ENCODE results near the gene PTGER2. TPM values are rescaled to one million over a fixed set of nuclear protein-coding genes. Genes with fewer than 3 reads are reported as not detected.

Gene PTGER2
- total RNA-seq, 1 experiment from 2014 or later, result 0.41 TPM

- Histone ChIP-seq H3K36me3 (ENCODE audit: control insufficient read depth, insufficient read depth, low read length) (no peaks in the 10 kb centered on the region), H3K27me3 (ENCODE audit: control insufficient read depth, insufficient read depth, low read length) (no peaks in the 10 kb centered on the region), H3K27ac (ENCODE audit: low read length) (no peak overlapping the region), H3K9me3 (ENCODE audit: control insufficient read depth, insufficient read depth, low read depth, low read length) (no peaks in the 10 kb centered on the region), H3K4me1 (ENCODE audit: control insufficient read depth, insufficient read depth, low read length) (no peaks in the 10 kb centered on the region), H3K4me3 (ENCODE audit: low read depth in 2 of 2, low read length in 2 of 2) (no peak overlapping the region)
- ChIA-PET CTCF (no interaction called here), POLR2A (no interaction called here)
- DNase-seq (ENCODE audit: low read depth, low spot score), result no peak
- no TSS peak for BruUV-seq (replicated peaks)
- in situ Hi-C loops (cut with HindIII; ENCODE audit: low pct_unique_long_range_greater_than_20kb, low sequenced_read_pairs) (no loop called here), intact Hi-C loops (cut with micrococcal nuclease; ENCODE audit: unreplicated experiment) (no loop called here)
- TF ChIP-seq POLR2AphosphoS5 (IDR thresholded peaks at IDR 0.05; ENCODE audit: low read depth, low read length) (no peak), SIN3A (IDR thresholded peaks at IDR 0.05; ENCODE audit: borderline replicate concordance, insufficient read depth, low read depth, low read length) (no peak), TCF7L2 (IDR thresholded peaks at IDR 0.05; ENCODE audit: low read depth, low read length) (no peak), REST (IDR thresholded peaks at IDR 0.05; ENCODE audit: insufficient read depth in 1 of 2, low read depth in 2 of 2, low read length in 1 of 2) (no peak), CTCF (IDR thresholded peaks at IDR 0.05) (no peak)
- ATAC-seq, result no peak
These were observed 9.7 kb upstream of the PTGER2 start for GRCh38 chr14:52304248-52304904.

GRCh38 chr14:52305014-52305413, 9.1 kb upstream of the PTGER2 start:
- CTCF ChIA-PET, result no interaction called here
- in situ Hi-C loops (cut with HindIII; ENCODE audit: low pct_unique_long_range_greater_than_20kb, low sequenced_read_pairs), result no loop called here
- TF ChIP-seq REST (IDR thresholded peaks at IDR 0.05; ENCODE audit: insufficient read depth in 1 of 2, low read depth in 2 of 2, low read length in 1 of 2) (no peak), POLR2AphosphoS5 (IDR thresholded peaks at IDR 0.05; ENCODE audit: low read depth, low read length) (no peak), CTCF (IDR thresholded peaks at IDR 0.05) (no peak), SIN3A (IDR thresholded peaks at IDR 0.05; ENCODE audit: borderline replicate concordance, insufficient read depth, low read depth, low read length) (no peak), TCF7L2 (IDR thresholded peaks at IDR 0.05; ENCODE audit: low read depth, low read length) (no peak)

More at GRCh38 chr14:52305014-52305413, 9.1 kb upstream of the PTGER2 start:
- no peaks in the 10 kb centered on the region for H3K9me3 ChIP-seq (ENCODE audit: control insufficient read depth, insufficient read depth, low read depth, low read length)
- H3K4me1 ChIP-seq (ENCODE audit: control insufficient read depth, insufficient read depth, low read length), result no peaks in the 10 kb centered on the region
- H3K4me3 ChIP-seq (ENCODE audit: low read depth in 2 of 2, low read length in 2 of 2), result no peak overlapping the region
- H3K27ac ChIP-seq (ENCODE audit: low read length), result no peak overlapping the region
- ATAC-seq, result no peak
- intact Hi-C loops (cut with micrococcal nuclease; ENCODE audit: unreplicated experiment), result no loop called here
- H3K27me3 ChIP-seq (ENCODE audit: control insufficient read depth, insufficient read depth, low read length), result no peaks in the 10 kb centered on the region
- POLR2A ChIA-PET, result no interaction called here
- no peak for DNase-seq (ENCODE audit: low read depth, low spot score)
- H3K36me3 ChIP-seq (ENCODE audit: control insufficient read depth, insufficient read depth, low read length), result no peaks in the 10 kb centered on the region
- BruUV-seq (replicated peaks), result no TSS peak
